RPMI7951 (cell line): ENCODE measurements around the gene FMN1. TPM values are rescaled to one million over a fixed set of nuclear protein-coding genes. Genes with fewer than 3 reads are reported as not detected.
A peak's percentile ranks its signal among the peaks of the same experiment; 100 is the strongest.
"Not testable (repeated sequence)": the region's sequence is repeated elsewhere in the genome, so short reads cannot be mapped to it uniquely, and the experiment has no call there.

Source experiments
- DNase-seq: peaks from one replicate; pipeline ENCODE4 v3.0.0-alpha.2; 2012; ENCODE audit warnings: low read depth
- total RNA-seq: library from RNA; depleted of rRNA; stranded (reverse); fragments of >200 nt; shearing (Covaris generic); gene quantifications from 2 replicates; pipeline ENCODE4 v1.2.3, GENCODE V29; 2014

The FMN1 gene
- total RNA-seq, 1 experiment from 2014 or later = 5.0 TPM

- peak; percentile 81 for DNase-seq
Observed at GRCh38 chr15:33089878-33090757, 104.4 kb downstream of the FMN1 start.

- no peak for DNase-seq
Observed at GRCh38 chr15:33089165-33089877, 105.2 kb downstream of the FMN1 start.

- peak; percentile 73 for DNase-seq
Observed at GRCh38 chr15:33086500-33087121, 107.9 kb downstream of the FMN1 start.

GRCh38 chr15:33084661-33085060, 109.9 kb downstream of the FMN1 start:
- DNase-seq = no peak

- DNase-seq = peak; percentile 69
Observed at GRCh38 chr15:33083232-33084081, 111.1 kb downstream of the FMN1 start.

- DNase-seq = no peak
Observed at GRCh38 chr15:33080006-33080405, 114.5 kb downstream of the FMN1 start.

GRCh38 chr15:33078607-33079006, 115.9 kb downstream of the FMN1 start:
- no peak for DNase-seq

- DNase-seq = no peak
Observed at GRCh38 chr15:33076937-33077336, 117.6 kb downstream of the FMN1 start.

GRCh38 chr15:33074942-33075341, 119.6 kb downstream of the FMN1 start:
- DNase-seq = peak; percentile 22

- DNase-seq = no peak
Observed at GRCh38 chr15:33074212-33074611, 120.3 kb downstream of the FMN1 start.

GRCh38 chr15:33071451-33071850, 123.1 kb downstream of the FMN1 start:
- no peak for DNase-seq

- not testable (repeated sequence) for DNase-seq
Observed at GRCh38 chr15:33069903-33070302, 124.6 kb downstream of the FMN1 start.

- no peak for DNase-seq
Observed at GRCh38 chr15:33069161-33069560, 125.4 kb downstream of the FMN1 start.

- DNase-seq = peak; percentile 85
Observed at GRCh38 chr15:33068511-33068990, 126.0 kb downstream of the FMN1 start.

- peak; percentile 83 for DNase-seq
Observed at GRCh38 chr15:33068007-33068481, 126.5 kb downstream of the FMN1 start.

GRCh38 chr15:33067456-33067855, 127.1 kb downstream of the FMN1 start:
- peak; percentile 72 for DNase-seq

- DNase-seq = no peak
Observed at GRCh38 chr15:33066584-33066983, 127.9 kb downstream of the FMN1 start.

GRCh38 chr15:33064878-33065277, 129.6 kb downstream of the FMN1 start:
- peak; percentile 69 for DNase-seq

GRCh38 chr15:33059184-33059583, 135.3 kb downstream of the FMN1 start:
- DNase-seq = peak; percentile 32

- DNase-seq = no peak
Observed at GRCh38 chr15:33057845-33058244, 136.7 kb downstream of the FMN1 start.

GRCh38 chr15:33055962-33056361, 138.6 kb downstream of the FMN1 start:
- no peak for DNase-seq
